ENCODE data around the gene OR10A6.

OR10A6 gene

GRCh38 chr11:7906481-7906880 is 24.6 kb downstream of the OR10A6 start:
- Histone ChIP-seq H3K4me3 (ENCODE audit: low read length) (no peak overlapping the region), H3K9ac (ENCODE audit: low read length) (no peak overlapping the region), H3K27me3 (ENCODE audit: control insufficient read depth, insufficient read depth, low read length) (no peaks in the 10 kb centered on the region), H3K27ac (ENCODE audit: low read depth, low read length) (no peak overlapping the region), H3K4me1 (ENCODE audit: control insufficient read depth, insufficient read depth, low read length) (no peaks in the 10 kb centered on the region), H3K36me3 (ENCODE audit: control insufficient read depth, insufficient read depth, low read length) (no peaks in the 10 kb centered on the region)

- no peaks in the 10 kb centered on the region for H3K4me1 ChIP-seq (ENCODE audit: control insufficient read depth, insufficient read depth, low read length)
- H3K4me3 ChIP-seq (ENCODE audit: low read length), result no peak overlapping the region
- H3K27ac ChIP-seq (ENCODE audit: low read depth, low read length), result no peak overlapping the region
- H3K36me3 ChIP-seq (ENCODE audit: control insufficient read depth, insufficient read depth, low read length), result no peaks in the 10 kb centered on the region
- H3K9ac ChIP-seq (ENCODE audit: low read length), result no peak overlapping the region
- H3K27me3 ChIP-seq (ENCODE audit: control insufficient read depth, insufficient read depth, low read length), result no peaks in the 10 kb centered on the region
These were observed 25.1 kb downstream of the OR10A6 start for GRCh38 chr11:7905961-7906429.

- H3K9ac ChIP-seq (ENCODE audit: low read length), result no peak overlapping the region
- no peaks in the 10 kb centered on the region for H3K4me1 ChIP-seq (ENCODE audit: control insufficient read depth, insufficient read depth, low read length)
- H3K27me3 ChIP-seq (ENCODE audit: control insufficient read depth, insufficient read depth, low read length), result no peaks in the 10 kb centered on the region
- H3K36me3 ChIP-seq (ENCODE audit: control insufficient read depth, insufficient read depth, low read length), result no peaks in the 10 kb centered on the region
- H3K27ac ChIP-seq (ENCODE audit: low read depth, low read length), result no peak overlapping the region
- H3K4me3 ChIP-seq (ENCODE audit: low read length), result no peak overlapping the region
These were observed 25.5 kb downstream of the OR10A6 start for GRCh38 chr11:7905549-7905948.

DNA sequence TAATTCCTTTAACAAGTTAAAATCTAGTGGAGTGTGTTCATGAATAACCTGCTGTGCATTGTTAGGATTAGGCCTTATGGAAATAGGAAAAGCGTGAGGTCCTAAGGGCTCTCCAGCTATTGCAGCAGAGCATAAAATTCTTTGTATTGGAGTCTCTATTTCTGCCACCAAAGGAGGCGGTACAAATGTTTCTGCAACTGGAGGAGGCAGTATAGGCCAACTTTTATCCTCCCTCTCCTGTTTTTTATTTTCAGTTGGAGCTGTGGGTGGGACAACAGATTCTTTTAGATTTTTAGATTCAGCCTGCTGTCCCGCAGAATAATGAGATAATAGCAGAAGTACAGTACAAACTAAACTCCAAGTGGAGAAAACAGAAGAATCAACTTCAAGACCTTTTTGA is 26.2 kb downstream of the OR10A6 start:
- no peak overlapping the region for H3K27ac ChIP-seq (ENCODE audit: low read depth, low read length)
- H3K4me1 ChIP-seq (ENCODE audit: control insufficient read depth, insufficient read depth, low read length), result no peaks in the 10 kb centered on the region
- no peak overlapping the region for H3K4me3 ChIP-seq (ENCODE audit: low read length)
- H3K36me3 ChIP-seq (ENCODE audit: control insufficient read depth, insufficient read depth, low read length), result no peaks in the 10 kb centered on the region
- H3K9ac ChIP-seq (ENCODE audit: low read length), result no peak overlapping the region
- H3K27me3 ChIP-seq (ENCODE audit: control insufficient read depth, insufficient read depth, low read length), result no peaks in the 10 kb centered on the region

DNA sequence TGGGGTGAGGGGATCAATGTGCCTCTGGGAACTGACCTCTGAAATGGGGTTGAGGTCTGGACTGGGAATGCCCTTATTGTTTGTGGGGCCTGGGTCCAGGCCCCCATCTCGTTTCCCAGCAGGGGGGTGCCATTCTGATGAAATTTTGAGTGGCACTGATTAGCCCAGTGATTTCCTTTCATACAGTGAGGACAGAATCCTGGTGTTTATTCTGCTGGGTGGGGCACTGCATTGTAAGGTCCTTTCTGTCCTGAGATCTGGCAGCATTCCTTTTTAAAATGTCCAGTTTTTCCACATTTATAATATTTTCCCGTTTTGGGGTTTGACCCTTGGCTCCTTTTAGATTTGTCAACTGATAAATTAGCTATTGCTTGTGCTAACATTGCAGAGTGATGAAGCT is 27.1 kb downstream of the OR10A6 start:
- H3K27me3 ChIP-seq (ENCODE audit: control insufficient read depth, insufficient read depth, low read length), result no peaks in the 10 kb centered on the region
- no peak overlapping the region for H3K9ac ChIP-seq (ENCODE audit: low read length)
- H3K4me1 ChIP-seq (ENCODE audit: control insufficient read depth, insufficient read depth, low read length), result no peaks in the 10 kb centered on the region
- H3K4me3 ChIP-seq (ENCODE audit: low read length), result no peak overlapping the region
- H3K27ac ChIP-seq (ENCODE audit: low read depth, low read length), result no peak overlapping the region
- no peaks in the 10 kb centered on the region for H3K36me3 ChIP-seq (ENCODE audit: control insufficient read depth, insufficient read depth, low read length)

GRCh38 chr11:7901319-7901854 is 29.7 kb downstream of the OR10A6 start:
- no peak overlapping the region for H3K27ac ChIP-seq (ENCODE audit: low read depth, low read length)
- H3K4me3 ChIP-seq (ENCODE audit: low read length), result no peak overlapping the region
- no peaks in the 10 kb centered on the region for H3K4me1 ChIP-seq (ENCODE audit: control insufficient read depth, insufficient read depth, low read length)
- no peaks in the 10 kb centered on the region for H3K27me3 ChIP-seq (ENCODE audit: control insufficient read depth, insufficient read depth, low read length)
- H3K9ac ChIP-seq (ENCODE audit: low read length), result no peak overlapping the region
- no peaks in the 10 kb centered on the region for H3K36me3 ChIP-seq (ENCODE audit: control insufficient read depth, insufficient read depth, low read length)

DNA sequence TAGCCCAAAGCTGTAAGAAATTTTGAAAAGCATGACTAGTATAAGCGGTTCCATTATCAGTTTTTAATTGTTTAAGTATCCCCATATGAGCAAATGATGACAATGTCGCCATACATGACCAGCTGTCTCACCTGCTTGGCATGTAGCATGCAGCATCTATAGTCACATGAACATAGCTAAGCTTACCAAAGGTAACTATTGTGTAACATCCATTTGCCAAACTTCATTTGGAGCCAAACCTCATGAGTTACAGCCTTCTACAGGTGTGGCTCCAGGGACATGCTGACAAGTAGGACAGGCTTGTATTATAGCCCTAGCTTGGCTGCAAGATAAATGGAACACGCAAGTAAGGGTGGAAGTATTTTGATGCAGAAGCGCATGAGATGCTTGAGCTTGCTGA is 30.4 kb downstream of the OR10A6 start:
- no peaks in the 10 kb centered on the region for H3K4me1 ChIP-seq (ENCODE audit: control insufficient read depth, insufficient read depth, low read length)
- no peak overlapping the region for H3K4me3 ChIP-seq (ENCODE audit: low read length)
- no peak overlapping the region for H3K9ac ChIP-seq (ENCODE audit: low read length)
- H3K27me3 ChIP-seq (ENCODE audit: control insufficient read depth, insufficient read depth, low read length), result no peaks in the 10 kb centered on the region
- H3K36me3 ChIP-seq (ENCODE audit: control insufficient read depth, insufficient read depth, low read length), result no peaks in the 10 kb centered on the region
- no peak overlapping the region for H3K27ac ChIP-seq (ENCODE audit: low read depth, low read length)

DNA sequence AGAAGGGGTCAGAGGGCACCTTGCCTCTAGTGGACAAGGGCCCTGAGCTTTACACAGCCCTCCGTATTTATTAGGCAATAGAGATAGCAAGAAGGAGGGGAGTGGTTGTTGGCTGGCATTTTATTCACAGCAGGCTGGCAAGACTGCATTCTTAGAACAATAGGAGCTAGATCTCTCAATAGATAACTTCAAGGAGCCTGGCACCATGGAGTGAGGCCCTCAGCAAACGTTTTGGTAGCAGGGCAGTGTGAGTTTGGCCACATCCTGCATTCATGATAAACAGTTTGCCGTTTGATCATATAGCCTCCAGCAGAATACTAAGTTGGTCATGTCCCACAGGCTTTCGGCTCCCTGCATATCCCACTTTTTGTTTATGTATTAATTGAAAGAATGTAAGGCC is 31.6 kb downstream of the OR10A6 start:
- Histone ChIP-seq H3K27ac (ENCODE audit: low read depth, low read length) (no peak overlapping the region), H3K27me3 (ENCODE audit: control insufficient read depth, insufficient read depth, low read length) (no peaks in the 10 kb centered on the region), H3K4me1 (ENCODE audit: control insufficient read depth, insufficient read depth, low read length) (no peaks in the 10 kb centered on the region), H3K36me3 (ENCODE audit: control insufficient read depth, insufficient read depth, low read length) (no peaks in the 10 kb centered on the region), H3K4me3 (ENCODE audit: low read length) (no peak overlapping the region), H3K9ac (ENCODE audit: low read length) (no peak overlapping the region)

DNA sequence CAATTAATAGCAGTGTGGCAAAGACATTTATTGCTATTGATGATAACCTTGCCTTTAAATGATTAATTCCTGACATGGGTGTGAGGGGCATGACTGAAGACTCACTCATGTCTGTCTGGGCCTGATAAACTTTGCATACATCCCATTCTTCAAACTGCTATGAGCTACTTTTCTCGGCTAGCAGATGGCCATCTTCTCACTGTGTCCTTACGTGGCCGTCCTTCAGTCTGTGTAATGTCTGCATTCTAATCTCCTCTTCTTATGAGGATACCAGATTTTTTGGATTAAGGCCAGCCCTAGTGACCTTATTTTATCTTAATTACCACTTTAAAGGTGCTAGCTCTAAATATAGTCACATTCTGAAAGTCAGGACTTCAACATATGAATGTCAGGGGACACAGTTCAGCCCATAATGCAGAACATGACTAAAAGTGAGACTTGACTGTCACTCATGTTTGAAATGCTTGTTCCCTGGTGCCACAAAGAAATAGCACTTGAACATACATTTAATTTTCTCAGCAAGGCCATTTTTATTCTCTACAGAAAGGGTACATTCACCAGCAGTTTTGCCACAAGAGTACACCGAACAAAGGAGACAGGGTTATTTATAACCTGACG is 32.3 kb downstream of the OR10A6 start:
- H3K36me3 ChIP-seq (ENCODE audit: control insufficient read depth, insufficient read depth, low read length), result no peaks in the 10 kb centered on the region
- no peaks in the 10 kb centered on the region for H3K4me1 ChIP-seq (ENCODE audit: control insufficient read depth, insufficient read depth, low read length)
- H3K27me3 ChIP-seq (ENCODE audit: control insufficient read depth, insufficient read depth, low read length), result no peaks in the 10 kb centered on the region
- H3K27ac ChIP-seq (ENCODE audit: low read depth, low read length), result no peak overlapping the region
- H3K9ac ChIP-seq (ENCODE audit: low read length), result no peak overlapping the region
- H3K4me3 ChIP-seq (ENCODE audit: low read length), result no peak overlapping the region

DNA sequence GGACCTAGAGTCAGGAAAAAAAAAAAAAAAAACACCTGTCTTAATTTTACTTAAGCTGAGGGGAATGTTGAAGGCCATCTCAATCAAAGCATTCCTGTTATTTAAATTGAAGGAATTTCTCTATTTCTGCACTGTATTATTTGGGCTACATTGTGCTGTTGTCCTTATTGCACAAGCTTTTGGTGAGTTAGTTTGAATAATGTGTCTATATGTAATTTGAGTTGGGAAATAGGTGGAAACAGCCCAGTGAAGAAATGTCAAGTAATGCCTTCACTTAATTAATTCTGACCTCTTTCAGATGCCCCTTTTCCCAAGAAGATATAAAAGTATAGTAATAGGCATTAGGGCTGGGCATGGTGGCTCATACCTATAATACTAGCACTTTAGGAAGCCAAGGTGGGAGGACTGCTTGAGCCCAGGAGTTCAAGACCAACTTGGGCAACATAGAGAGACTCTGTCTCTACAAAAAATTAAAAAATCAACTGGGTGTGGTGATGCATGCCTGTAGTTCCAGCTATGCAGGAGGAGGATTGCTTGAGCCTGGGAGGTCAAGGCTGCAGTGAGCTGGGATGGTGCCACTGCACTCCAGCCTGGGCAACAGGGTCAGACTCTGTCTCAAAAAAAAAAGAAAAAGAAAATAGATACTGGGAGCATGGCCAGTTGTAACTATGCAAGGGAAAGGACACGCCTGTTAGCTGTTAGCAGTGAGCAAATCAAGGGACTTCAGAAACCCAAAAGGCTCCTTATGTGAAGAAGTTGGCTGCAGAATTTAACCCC is 34.9 kb downstream of the OR10A6 start:
- H3K9ac ChIP-seq (ENCODE audit: low read length), result no peak overlapping the region

DNA sequence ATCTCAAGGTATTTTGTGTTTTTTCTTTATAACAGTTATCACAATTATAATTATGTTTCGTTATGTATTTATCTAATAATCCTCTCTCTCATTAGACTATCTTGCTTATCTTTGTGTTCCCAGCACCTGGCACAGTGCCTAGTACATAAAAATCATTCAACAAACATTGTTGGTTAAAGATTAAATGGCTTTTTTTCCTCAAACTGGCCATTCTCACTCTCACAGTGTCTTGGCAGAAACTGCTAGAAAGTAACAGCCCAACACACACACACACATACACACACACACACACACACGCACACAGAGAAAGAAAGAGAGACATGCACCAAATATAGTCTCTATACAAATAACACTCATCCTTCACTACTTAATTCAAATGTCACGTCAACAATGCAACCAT is 36.8 kb downstream of the OR10A6 start:
- Histone ChIP-seq H3K27me3 (ENCODE audit: control insufficient read depth, insufficient read depth, low read length) (no peaks in the 10 kb centered on the region), H3K4me1 (ENCODE audit: control insufficient read depth, insufficient read depth, low read length) (no peaks in the 10 kb centered on the region), H3K27ac (ENCODE audit: low read depth, low read length) (no peak overlapping the region), H3K4me3 (ENCODE audit: low read length) (no peak overlapping the region), H3K9ac (ENCODE audit: low read length) (no peak overlapping the region), H3K36me3 (ENCODE audit: control insufficient read depth, insufficient read depth, low read length) (no peaks in the 10 kb centered on the region)

More for the DNA sequence above, 34.9 kb downstream of the OR10A6 start:
- no peaks in the 10 kb centered on the region for H3K27me3 ChIP-seq (ENCODE audit: control insufficient read depth, insufficient read depth, low read length)
- no peak overlapping the region for H3K4me3 ChIP-seq (ENCODE audit: low read length)
- H3K36me3 ChIP-seq (ENCODE audit: control insufficient read depth, insufficient read depth, low read length), result no peaks in the 10 kb centered on the region
- no peaks in the 10 kb centered on the region for H3K4me1 ChIP-seq (ENCODE audit: control insufficient read depth, insufficient read depth, low read length)
- H3K27ac ChIP-seq (ENCODE audit: low read depth, low read length), result no peak overlapping the region

- Histone ChIP-seq H3K36me3 (ENCODE audit: control insufficient read depth, insufficient read depth, low read length) (no peaks in the 10 kb centered on the region), H3K27me3 (ENCODE audit: control insufficient read depth, insufficient read depth, low read length) (no peaks in the 10 kb centered on the region), H3K9ac (ENCODE audit: low read length) (no peak overlapping the region), H3K4me1 (ENCODE audit: control insufficient read depth, insufficient read depth, low read length) (no peaks in the 10 kb centered on the region), H3K4me3 (ENCODE audit: low read length) (no peak overlapping the region), H3K27ac (ENCODE audit: low read depth, low read length) (no peak overlapping the region)
These were observed 37.3 kb downstream of the OR10A6 start for GRCh38 chr11:7893796-7894195.

- H3K36me3 ChIP-seq (ENCODE audit: control insufficient read depth, insufficient read depth, low read length), result no peaks in the 10 kb centered on the region
- no peaks in the 10 kb centered on the region for H3K27me3 ChIP-seq (ENCODE audit: control insufficient read depth, insufficient read depth, low read length)
- H3K4me3 ChIP-seq (ENCODE audit: low read length), result no peak overlapping the region
- H3K27ac ChIP-seq (ENCODE audit: low read depth, low read length), result no peak overlapping the region
- no peak overlapping the region for H3K9ac ChIP-seq (ENCODE audit: low read length)
- no peaks in the 10 kb centered on the region for H3K4me1 ChIP-seq (ENCODE audit: control insufficient read depth, insufficient read depth, low read length)
These were observed 38.2 kb downstream of the OR10A6 start for GRCh38 chr11:7892840-7893254.

Measured in rectal smooth muscle tissue (tissue), 1 donor.